K562 (cell line): Measurements from ENCODE around the gene UBE2L6. TPM values are rescaled to one million over a fixed set of nuclear protein-coding genes. Genes with fewer than 3 reads are reported as not detected.

Source experiments
- ELK1 ChIP-seq: sonication (generic); formaldehyde crosslinking; IDR thresholded peaks from 2 replicates; pipeline ENCODE4 v1.8.1; 2022; ENCODE audit warnings: missing genetic modification reagents
- FIP1L1 ChIP-seq: fragments of 200-400 bp; formaldehyde crosslinking; IDR thresholded peaks from 2 replicates; pipeline ENCODE4 v1.6.1; 2018; ENCODE audit warnings: mild to moderate bottlenecking, low read depth, low read length; ENCODE audit not compliant: poor library complexity, severe bottlenecking
- NFYB ChIP-seq: IDR thresholded peaks from 2 replicates; pipeline ENCODE4 v1.6.1; 2011; ENCODE audit warnings: mild to moderate bottlenecking, moderate library complexity; ENCODE audit not compliant: insufficient read length; ENCODE audit errors: extremely low read depth
- RBM14 ChIP-seq: fragments of 200-400 bp; formaldehyde crosslinking; IDR thresholded peaks from 2 replicates; pipeline ENCODE4 v1.6.1; 2018; ENCODE audit warnings: low read depth, mild to moderate bottlenecking, low read length, moderate library complexity, borderline replicate concordance; ENCODE audit not compliant: insufficient read depth
- RCOR1 ChIP-seq, 2 experiments: IDR thresholded peaks; 2 replicates each; pipeline ENCODE4 v1.6.1; 2012; ENCODE audit warnings: low read depth in 2 of 2, low read length in 2 of 2, borderline replicate concordance in 1 of 2, improper control_type of control experiment in 1 of 2
- ZMIZ1 ChIP-seq, 2 experiments: fragments of 150-350 bp in 1 of 2; IDR thresholded peaks; 2 replicates each; pipeline ENCODE4 v1.6.1; 2012 to 2016; ENCODE audit warnings: low read depth in 2 of 2, low read length in 2 of 2, mild to moderate bottlenecking in 1 of 2, moderate library complexity in 1 of 2
- ZNF121 ChIP-seq: sonication (generic); formaldehyde crosslinking; conservative IDR thresholded peaks from 2 replicates; pipeline ENCODE4 v1.8.0; 2022; ENCODE audit warnings: missing genetic modification reagents
- ZNF318 ChIP-seq, 2 experiments: fragments of 450-650 bp; IDR thresholded peaks; 2 replicates each; pipeline ENCODE4 v1.6.1; 2016; ENCODE audit warnings: mild to moderate bottlenecking in 2 of 2, borderline replicate concordance in 1 of 2, low read depth in 1 of 2, moderate library complexity in 1 of 2
- polyA plus RNA-seq, 8 experiments: library from polyadenylated mRNA; depleted of rRNA in 4 of 8; stranded (reverse) in 5 of 8; unstranded in 3 of 8; fragments of >200 nt; fragmentation: Nextera tagmentation in 2 of 8; fragmentation: Illumina TruSeq in 1 of 8; extraction: Ambion mirVana in 2 of 8; extraction: Trizol in 1 of 8; gene quantifications; 2 replicates each; pipeline versions ENCODE4 v1.2.1 to v1.2.3, GENCODE V29; 2011 to 2014; ENCODE audit warnings: inconsistent platforms in 1 of 8, missing spikeins in 1 of 8
- total RNA-seq, 7 experiments: library from RNA; depleted of rRNA in 6 of 7; stranded (reverse); fragments of >200 nt in 6 of 7; fragmentation: Illumina TruSeq in 2 of 7; extraction: Trizol in 2 of 7; gene quantifications; 2 replicates each; pipeline versions ENCODE4 v1.2.1 to v1.2.3, GENCODE V29; 2011 to 2021; ENCODE audit warnings: low replicate concordance in 1 of 7

UBE2L6 gene
- total and polyA plus RNA-seq, 9 of the 15 experiments (the other 6 are each of a cell fraction or from before 2014, with no cell fraction given): 5.9 to 24.9 (median 9.7) TPM

- TF ChIP-seq ZNF318 (IDR thresholded peaks at IDR 0.05; ENCODE audit: borderline replicate concordance in 1 of 2, low read depth in 1 of 2) (no peak), ZNF121 (CRISPR knock-in tag) (no peak), FIP1L1 (no peak), ZMIZ1 (IDR thresholded peaks at IDR 0.05; ENCODE audit: low read depth in 2 of 2, low read length in 2 of 2) (no peak), RBM14 (no peak), ELK1 (no peak), RCOR1 (IDR thresholded peaks at IDR 0.05; ENCODE audit: borderline replicate concordance in 1 of 2, low read depth in 2 of 2, low read length in 2 of 2) (0 out of 4 replicates have a peak, but pooled peaks of 1 of the 2 experiments have one; percentile 24), NFYB (no peak)
Observed at GRCh38 chr11:57529012-57529411, 38.5 kb downstream of the UBE2L6 start (continued).
